Measurements from ENCODE around the gene TTC21B. TPM values are rescaled to one million over a fixed set of nuclear protein-coding genes. Genes with fewer than 3 reads are reported as not detected.

TTC21B gene
- total and polyA plus RNA-seq, 2 of the 8 experiments (the other 6 are each of a cell fraction or from before 2014, with no cell fraction given), result 6.9 to 20.8 TPM

GRCh38 chr2:165897074-165897473 lies 56.5 kb downstream of the TTC21B start (continued):
- TF ChIP-seq TAF1 (IDR thresholded peaks at IDR 0.05; ENCODE audit: low read depth, low read length), result no peak
- no peak for TF ChIP-seq BACH1 (IDR thresholded peaks at IDR 0.05; ENCODE audit: low read length)
- TF ChIP-seq GTF2F1 (IDR thresholded peaks at IDR 0.05; ENCODE audit: borderline replicate concordance, low read depth, low read length), result no peak
- no peak for TF ChIP-seq EGR1 (IDR thresholded peaks at IDR 0.05; ENCODE audit: borderline replicate concordance, low read depth, low read length)
- TF ChIP-seq CREB1 (IDR thresholded peaks at IDR 0.05), result no peak
